ENCODE data around the gene MLLT1.

- TF ChIP-seq CTCF (IDR thresholded peaks at IDR 0.05), result no peak
- no peak for TF ChIP-seq EZH2 (IDR thresholded peaks at IDR 0.05; ENCODE audit: borderline replicate concordance, insufficient read depth, low read depth, low read length, poor library complexity, severe bottlenecking)
Measured at GRCh38 chr19:6271251-6271650, 8.5 kb downstream of the MLLT1 start.

Measured in B cell (primary cell).